22Rv1 (cell line): ENCODE results near the gene SLC7A7.

Experiments
- H3K27ac ChIP-seq: fragments of 450-650 bp; 2 replicates; pipeline ENCODE4 v1.5.1; 2017
- ZFX ChIP-seq: fragments of 450-650 bp; IDR thresholded peaks from 2 replicates; pipeline ENCODE4 v1.6.1; 2017; ENCODE audit warnings: antibody characterized with exemption, borderline replicate concordance
- TF ChIP-seq, protein P1 (sequence below): fragments of 450-650 bp; IDR thresholded peaks from 2 replicates; pipeline ENCODE4 v1.5.1; 2017; ENCODE audit warnings: mild to moderate bottlenecking

SLC7A7 gene

DNA sequence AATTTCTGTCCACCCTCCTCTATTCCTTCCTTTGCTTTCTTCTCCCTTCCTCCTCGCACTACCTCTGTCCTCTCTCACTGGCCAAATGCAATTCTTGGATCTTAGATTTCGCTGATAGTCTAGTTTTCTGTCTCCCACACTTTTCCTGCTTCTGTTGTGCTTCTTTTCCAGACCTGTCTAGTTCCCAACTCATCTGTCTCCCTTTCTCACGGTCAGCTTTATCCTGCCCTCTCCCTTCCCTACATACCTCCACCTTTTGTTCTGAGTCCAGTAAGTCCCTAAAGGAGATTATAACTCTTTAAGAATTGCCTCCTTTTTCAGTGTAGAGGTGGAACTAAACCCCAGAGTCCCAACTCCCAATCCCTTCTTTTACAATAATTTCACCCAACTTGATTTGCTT is 20.3 kb upstream of the SLC7A7 start:
- TF ChIP-seq, protein P1, sequence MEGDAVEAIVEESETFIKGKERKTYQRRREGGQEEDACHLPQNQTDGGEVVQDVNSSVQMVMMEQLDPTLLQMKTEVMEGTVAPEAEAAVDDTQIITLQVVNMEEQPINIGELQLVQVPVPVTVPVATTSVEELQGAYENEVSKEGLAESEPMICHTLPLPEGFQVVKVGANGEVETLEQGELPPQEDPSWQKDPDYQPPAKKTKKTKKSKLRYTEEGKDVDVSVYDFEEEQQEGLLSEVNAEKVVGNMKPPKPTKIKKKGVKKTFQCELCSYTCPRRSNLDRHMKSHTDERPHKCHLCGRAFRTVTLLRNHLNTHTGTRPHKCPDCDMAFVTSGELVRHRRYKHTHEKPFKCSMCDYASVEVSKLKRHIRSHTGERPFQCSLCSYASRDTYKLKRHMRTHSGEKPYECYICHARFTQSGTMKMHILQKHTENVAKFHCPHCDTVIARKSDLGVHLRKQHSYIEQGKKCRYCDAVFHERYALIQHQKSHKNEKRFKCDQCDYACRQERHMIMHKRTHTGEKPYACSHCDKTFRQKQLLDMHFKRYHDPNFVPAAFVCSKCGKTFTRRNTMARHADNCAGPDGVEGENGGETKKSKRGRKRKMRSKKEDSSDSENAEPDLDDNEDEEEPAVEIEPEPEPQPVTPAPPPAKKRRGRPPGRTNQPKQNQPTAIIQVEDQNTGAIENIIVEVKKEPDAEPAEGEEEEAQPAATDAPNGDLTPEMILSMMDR = no peak
- no peak for TF ChIP-seq ZFX
- no peak overlapping the region for H3K27ac ChIP-seq

DNA sequence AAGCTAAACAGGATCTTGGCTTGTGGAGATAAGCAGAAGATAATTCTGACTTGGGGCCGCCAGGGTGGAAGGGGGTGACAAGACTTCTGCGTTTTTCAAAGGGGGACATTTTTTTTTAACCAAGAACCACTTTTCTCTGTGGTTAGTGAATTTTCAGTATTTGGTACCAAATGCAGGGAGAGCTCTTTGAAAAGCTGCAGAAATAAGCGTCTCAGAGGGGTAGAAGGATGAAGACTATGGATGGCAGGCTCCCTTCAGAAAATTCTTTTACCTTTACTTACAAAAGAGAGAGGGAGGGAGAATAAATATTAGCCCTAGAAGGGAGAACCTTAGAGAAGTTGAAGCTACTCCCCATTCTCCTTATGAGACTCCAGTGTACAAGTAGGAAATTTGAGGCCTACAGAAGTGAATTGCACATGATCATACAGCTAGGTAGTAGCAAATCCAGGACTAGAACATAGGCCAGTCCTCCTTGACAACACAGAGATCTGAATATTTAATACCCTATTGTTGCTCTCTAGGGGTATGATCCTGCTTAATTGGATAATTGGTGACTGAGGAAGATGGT is 15.3 kb upstream of the SLC7A7 start:
- TF ChIP-seq, protein P1 = no peak
- no peak for TF ChIP-seq ZFX
- no peak overlapping the region for H3K27ac ChIP-seq

DNA sequence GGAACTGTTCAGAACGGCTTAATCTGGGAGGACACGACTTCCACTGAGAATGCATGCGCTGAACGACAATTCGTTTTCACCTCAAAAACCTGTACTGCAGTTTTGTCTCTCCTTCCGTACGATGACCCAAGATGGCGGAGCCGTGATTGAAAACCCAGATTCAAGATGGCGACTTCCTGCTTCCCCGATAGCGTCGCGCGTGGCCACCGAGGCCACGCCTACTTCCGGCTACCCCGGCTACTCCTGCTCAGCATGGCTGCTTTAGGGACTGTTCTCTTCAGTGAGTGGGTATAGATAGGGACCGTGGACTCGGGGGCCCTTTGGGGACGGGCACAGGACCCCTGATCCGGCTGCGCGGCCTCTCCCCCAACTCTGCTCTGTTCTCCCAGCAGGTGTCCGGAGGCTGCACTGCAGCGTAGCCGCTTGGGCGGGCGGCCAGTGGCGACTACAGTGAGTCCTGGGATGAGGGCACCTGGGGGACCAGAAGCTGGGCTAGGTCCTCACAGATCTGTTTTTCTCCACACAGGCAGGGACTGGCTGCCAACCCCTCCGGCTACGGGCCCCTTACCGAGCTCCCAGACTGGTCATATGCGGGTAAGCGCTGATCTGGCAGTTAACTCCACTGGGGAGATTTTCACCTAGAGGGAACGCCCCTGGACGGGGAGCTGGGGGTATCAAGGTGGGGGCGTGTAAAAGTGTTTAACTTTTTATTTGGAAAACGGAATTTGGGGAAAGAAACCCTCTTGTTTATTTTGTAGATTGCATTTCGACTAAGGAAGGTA is 14.6 kb upstream of the SLC7A7 start, which contains the start of gene MRPL52:
TSS of gene MRPL52 (plus strand) at position 227 of the 782 bp plus-strand sequence. CDS start at position 253, 26 bp downstream.
- TF ChIP-seq, protein P1 = no peak
- TF ChIP-seq ZFX = no peak
- H3K27ac ChIP-seq = peak within 1 kb of the TSS; percentile 61

DNA sequence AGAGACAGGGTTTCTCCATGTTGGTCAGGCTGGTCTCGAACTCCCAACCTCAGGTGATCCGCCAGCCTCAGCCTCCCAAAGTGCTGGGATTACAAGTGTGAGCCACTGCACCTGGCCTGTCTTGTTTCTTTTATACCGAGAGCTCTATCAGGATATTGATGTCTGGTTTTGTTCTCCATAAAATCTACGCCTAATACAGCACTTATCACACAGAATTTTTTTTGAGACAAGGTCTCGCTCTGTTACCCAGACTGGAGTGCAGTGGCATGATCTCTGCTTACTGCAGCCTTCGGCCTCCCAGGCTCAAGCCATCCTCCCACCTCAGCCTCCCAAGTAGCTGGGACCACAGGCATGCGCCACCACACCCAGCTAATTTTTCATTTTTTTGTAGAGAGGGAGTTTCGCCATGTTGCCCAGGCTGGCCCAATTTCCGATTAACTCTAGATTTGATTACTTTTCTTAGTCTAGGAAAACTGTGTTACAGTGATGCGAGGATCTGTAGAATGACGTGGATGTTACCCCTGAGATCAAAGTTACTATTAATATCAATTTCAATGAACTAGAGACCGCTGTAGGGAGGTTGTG is 13.9 kb upstream of the SLC7A7 start:
- peak overlapping the region; percentile 61 for H3K27ac ChIP-seq

DNA sequence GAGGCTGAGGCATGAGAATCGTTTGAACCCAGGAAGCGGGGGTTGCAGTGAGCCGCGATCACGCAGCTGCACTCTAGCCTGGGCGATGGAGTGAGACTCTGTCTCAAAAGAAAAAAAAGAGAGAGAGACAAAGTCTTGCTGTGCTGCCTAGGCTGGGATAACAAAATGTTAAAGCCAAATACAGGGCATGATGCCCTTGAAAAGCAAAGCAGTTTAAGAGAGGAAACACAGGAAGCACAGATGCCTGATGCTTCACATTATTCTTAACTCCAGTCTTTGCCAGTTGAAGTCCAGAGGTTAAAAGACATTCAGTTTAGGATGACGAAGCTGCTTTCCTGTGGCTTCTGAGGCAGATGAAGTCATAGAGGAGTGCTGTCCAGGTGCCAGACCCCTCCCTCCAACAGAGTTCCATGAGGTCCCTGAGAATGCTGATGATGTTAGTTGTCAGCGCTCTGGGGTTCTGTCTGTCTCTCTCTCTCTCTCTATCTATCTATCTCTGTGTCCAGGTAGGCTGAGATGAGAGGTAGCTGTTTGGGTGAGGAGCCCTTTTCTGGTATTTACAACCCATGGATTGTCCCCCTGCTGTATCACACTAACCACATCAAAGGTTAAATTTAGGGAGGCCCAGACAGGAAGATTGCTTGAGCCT is 9.6 kb upstream of the SLC7A7 start:
- TF ChIP-seq, protein P1 = no peak
- TF ChIP-seq ZFX = no peak
- H3K27ac ChIP-seq = no peak overlapping the region

DNA sequence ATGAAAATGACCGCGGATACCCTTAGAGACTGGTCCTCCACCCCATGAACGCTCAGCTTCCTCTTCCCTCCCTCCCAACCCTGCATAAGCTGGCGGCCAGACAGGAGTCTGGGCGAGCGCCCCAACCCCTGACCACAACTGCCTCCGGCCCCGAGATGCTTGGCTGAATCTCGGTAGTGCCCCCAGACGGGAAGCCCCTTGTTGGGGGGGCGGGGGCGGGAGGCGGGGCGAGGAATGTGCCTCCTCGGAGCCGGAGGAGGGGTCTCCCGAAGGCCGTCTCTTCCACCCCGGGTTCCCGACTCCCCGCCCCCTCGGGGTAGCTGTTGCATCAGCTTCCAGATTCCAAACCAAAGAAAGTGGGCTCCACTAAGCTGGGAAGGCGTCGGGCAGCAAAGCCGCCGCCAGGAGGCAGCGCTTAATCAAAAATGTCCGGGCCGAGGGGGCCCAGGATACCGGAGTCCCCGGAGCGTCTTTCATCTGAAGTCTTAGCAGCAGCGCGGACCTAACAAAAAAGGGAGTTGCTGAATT is 7.4 kb upstream of the SLC7A7 start:
- H3K27ac ChIP-seq = no peak overlapping the region

DNA sequence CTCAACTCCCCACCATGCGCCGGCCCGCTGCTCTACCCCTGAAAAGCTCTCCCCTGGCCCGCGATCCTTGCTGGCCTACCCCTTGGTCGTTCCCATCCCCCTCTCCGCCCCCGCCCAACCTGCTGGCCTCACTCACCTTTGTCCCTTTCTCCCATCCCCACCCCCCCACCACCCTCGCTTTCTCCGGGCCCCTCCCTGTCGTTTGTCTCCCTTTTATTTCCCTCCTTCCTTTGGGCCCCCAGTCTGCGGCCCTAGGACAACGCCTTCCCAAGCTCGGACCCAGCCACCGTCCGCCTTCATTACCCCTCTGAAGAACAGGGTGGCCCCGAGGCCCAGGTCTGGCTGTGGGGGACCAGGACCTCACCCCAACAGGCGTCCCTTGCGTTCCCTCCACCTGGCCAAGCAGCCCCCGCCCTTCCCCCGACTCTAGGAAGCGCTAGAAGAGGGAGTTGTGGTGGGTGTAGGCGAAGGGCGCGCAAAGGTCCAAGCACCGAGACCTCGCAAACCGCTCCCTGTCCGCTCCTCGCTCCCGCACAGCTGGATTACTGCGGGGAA is 6.9 kb upstream of the SLC7A7 start:
- TF ChIP-seq, protein P1 = no peak
- no peak for TF ChIP-seq ZFX
- H3K27ac ChIP-seq = no peak overlapping the region

More for the DNA sequence above, 7.4 kb upstream of the SLC7A7 start:
- TF ChIP-seq, protein P1 = peak; percentile 76
- TF ChIP-seq ZFX = no peak
